Measurements from ENCODE around the gene SLC25A12.
"Not testable (repeated sequence)": the region's sequence is repeated elsewhere in the genome, so short reads cannot be mapped to it uniquely, and the experiment has no call there.

The SLC25A12 gene

DNA sequence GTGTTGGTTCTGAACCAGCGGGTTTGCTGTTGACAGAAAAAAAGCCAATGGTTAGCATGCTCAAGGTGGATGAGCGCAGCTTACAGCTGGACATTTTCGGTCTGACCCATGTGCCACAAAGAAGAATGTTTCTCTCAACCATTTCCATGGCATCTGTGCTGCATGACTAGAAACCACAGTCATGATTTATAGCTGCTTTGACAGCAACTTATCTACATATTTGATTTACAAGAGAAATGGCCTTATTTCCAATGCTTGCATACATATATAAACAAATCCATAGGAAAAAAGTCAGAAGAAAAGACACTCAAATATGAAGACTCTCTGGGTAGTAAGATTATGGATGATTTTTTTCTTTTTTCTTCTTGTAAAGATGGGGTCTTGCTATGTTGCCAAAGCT is 108.6 kb downstream of the SLC25A12 start:
- no peaks in the 10 kb centered on the region for H3K27me3 ChIP-seq (ENCODE audit: insufficient read depth, poor library complexity, severe bottlenecking)
- no peak overlapping the region for H3K27ac ChIP-seq (ENCODE audit: poor library complexity, severe bottlenecking)
- H3K9me3 ChIP-seq (ENCODE audit: severe bottlenecking) = no peaks in the 10 kb centered on the region
- no peak for TF ChIP-seq CTCF (IDR thresholded peaks at IDR 0.05; ENCODE audit: poor library complexity, severe bottlenecking)
- DNase-seq (ENCODE audit: low spot score) (no peak), ATAC-seq (ENCODE audit: low read depth) (no peak)
- H3K36me3 ChIP-seq (ENCODE audit: low read depth) = peaks cover 48% of the 10 kb centered on the region
- no peak overlapping the region for H3K4me3 ChIP-seq (ENCODE audit: severe bottlenecking)
- H3K4me1 ChIP-seq (ENCODE audit: insufficient read depth, poor library complexity, severe bottlenecking) = no peaks in the 10 kb centered on the region

GRCh38 chr2:171778515-171778914 is 115.5 kb downstream of the SLC25A12 start:
- TF ChIP-seq CTCF (IDR thresholded peaks at IDR 0.05; ENCODE audit: poor library complexity, severe bottlenecking) = no peak
- H3K4me3 ChIP-seq (ENCODE audit: severe bottlenecking) = no peak overlapping the region
- DNase-seq (ENCODE audit: low spot score) (no peak), ATAC-seq (ENCODE audit: low read depth) (no peak)
- peaks cover 7% of the 10 kb centered on the region; the same call in 1 of the 2 replicates for H3K36me3 ChIP-seq (ENCODE audit: low read depth)
- H3K27ac ChIP-seq (ENCODE audit: poor library complexity, severe bottlenecking) = no peak overlapping the region
- H3K9me3 ChIP-seq (ENCODE audit: severe bottlenecking) = no peaks in the 10 kb centered on the region
- H3K27me3 ChIP-seq (ENCODE audit: insufficient read depth, poor library complexity, severe bottlenecking) = no peaks in the 10 kb centered on the region
- no peaks in the 10 kb centered on the region for H3K4me1 ChIP-seq (ENCODE audit: insufficient read depth, poor library complexity, severe bottlenecking)

- not testable (repeated sequence) for H3K36me3 ChIP-seq (ENCODE audit: low read depth); ATAC-seq (ENCODE audit: low read depth); H3K4me1 ChIP-seq (ENCODE audit: insufficient read depth, poor library complexity, severe bottlenecking); H3K9me3 ChIP-seq (ENCODE audit: severe bottlenecking); H3K27me3 ChIP-seq (ENCODE audit: insufficient read depth, poor library complexity, severe bottlenecking); H3K4me3 ChIP-seq (ENCODE audit: severe bottlenecking); H3K27ac ChIP-seq (ENCODE audit: poor library complexity, severe bottlenecking); DNase-seq (ENCODE audit: low spot score)
These were observed 119.5 kb downstream of the SLC25A12 start for GRCh38 chr2:171774581-171774980.

GRCh38 chr2:171772373-171772772 is 121.7 kb downstream of the SLC25A12 start:
- H3K27me3 ChIP-seq (ENCODE audit: insufficient read depth, poor library complexity, severe bottlenecking) = no peaks in the 10 kb centered on the region
- TF ChIP-seq CTCF (IDR thresholded peaks at IDR 0.05; ENCODE audit: poor library complexity, severe bottlenecking) = no peak
- ATAC-seq (ENCODE audit: low read depth) = no peak
- no peaks in the 10 kb centered on the region for H3K9me3 ChIP-seq (ENCODE audit: severe bottlenecking)
- H3K4me3 ChIP-seq (ENCODE audit: severe bottlenecking) = no peak overlapping the region
- H3K36me3 ChIP-seq (ENCODE audit: low read depth) = no peaks in the 10 kb centered on the region
- no peaks in the 10 kb centered on the region for H3K4me1 ChIP-seq (ENCODE audit: insufficient read depth, poor library complexity, severe bottlenecking)
- H3K27ac ChIP-seq (ENCODE audit: poor library complexity, severe bottlenecking) = no peak overlapping the region
- no peak for DNase-seq (ENCODE audit: low spot score)

GRCh38 chr2:171771463-171771862 is 122.6 kb downstream of the SLC25A12 start:
- H3K4me3 ChIP-seq (ENCODE audit: severe bottlenecking) = no peak overlapping the region
- no peak for TF ChIP-seq CTCF (IDR thresholded peaks at IDR 0.05; ENCODE audit: poor library complexity, severe bottlenecking)
- ATAC-seq (ENCODE audit: low read depth) = no peak
- no peaks in the 10 kb centered on the region for H3K36me3 ChIP-seq (ENCODE audit: low read depth)
- no peaks in the 10 kb centered on the region for H3K4me1 ChIP-seq (ENCODE audit: insufficient read depth, poor library complexity, severe bottlenecking)
- H3K27me3 ChIP-seq (ENCODE audit: insufficient read depth, poor library complexity, severe bottlenecking) = no peaks in the 10 kb centered on the region
- H3K9me3 ChIP-seq (ENCODE audit: severe bottlenecking) = no peaks in the 10 kb centered on the region
- no peak for DNase-seq (ENCODE audit: low spot score)
- no peak overlapping the region for H3K27ac ChIP-seq (ENCODE audit: poor library complexity, severe bottlenecking)
